ENCODE data around the gene CDKAL1. TPM values are rescaled to one million over a fixed set of nuclear protein-coding genes. Genes with fewer than 3 reads are reported as not detected.

CDKAL1 gene
- total and polyA plus RNA-seq, 3 experiments from 2014 or later, result 26.7 to 30.2 (median 29.6) TPM

DNA sequence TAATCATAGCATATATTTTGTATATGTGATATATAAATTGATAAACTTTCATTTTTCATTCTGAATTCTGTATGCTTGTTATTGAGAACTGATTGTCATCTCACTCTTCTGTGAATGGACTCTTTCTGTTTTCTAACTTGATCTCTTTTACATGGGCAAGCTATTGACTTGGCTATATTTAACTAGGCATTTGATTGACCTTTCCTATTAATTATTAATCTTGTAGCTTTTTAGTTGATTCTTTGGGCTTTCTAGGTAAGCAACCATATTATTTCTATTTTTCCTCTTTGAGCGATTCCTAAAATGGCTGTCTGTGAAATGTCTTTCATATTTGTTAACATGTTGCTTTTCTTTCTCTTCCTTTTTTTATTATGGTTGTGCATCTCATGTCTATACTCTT lies 347.1 kb downstream of the CDKAL1 start:
- peaks cover 23 to 85% (median 41%) of the 10 kb centered on the region in 3 donors for H3K36me3 Mint-ChIP-seq
- DNase-seq, result no peak
- POLR2A ChIA-PET, result no interaction called here
- H3K4me3 ChIP-seq (ENCODE audit: low read length), result no peak overlapping the region
- H3K9me3 Mint-ChIP-seq, result peaks cover 26 to 57% (median 45%) of the 10 kb centered on the region in 5 donors
- H3K27me3 ChIP-seq (ENCODE audit: insufficient read depth, low read length, poor library complexity, severe bottlenecking), result no peaks in the 10 kb centered on the region
- no peaks in the 10 kb centered on the region for H3K4me1 ChIP-seq (ENCODE audit: insufficient read depth, low read length)
- H3K27ac Mint-ChIP-seq, result no peak overlapping the region
- no peak overlapping the region for H3K4me3 Mint-ChIP-seq
- H3K9me3 ChIP-seq (ENCODE audit: low read length), result no peaks in the 10 kb centered on the region
- H3K4me1 Mint-ChIP-seq, result peaks cover 0 to 2% (median 0%) of the 10 kb centered on the region in 3 donors
- CTCF ChIA-PET, result no interaction called here
- no peak overlapping the region for H3K27ac ChIP-seq (ENCODE audit: low read depth, low read length)
- no peaks in the 10 kb centered on the region for H3K36me3 ChIP-seq (ENCODE audit: insufficient read depth, low read length)
- no peaks in the 10 kb centered on the region for H3K27me3 Mint-ChIP-seq

DNA sequence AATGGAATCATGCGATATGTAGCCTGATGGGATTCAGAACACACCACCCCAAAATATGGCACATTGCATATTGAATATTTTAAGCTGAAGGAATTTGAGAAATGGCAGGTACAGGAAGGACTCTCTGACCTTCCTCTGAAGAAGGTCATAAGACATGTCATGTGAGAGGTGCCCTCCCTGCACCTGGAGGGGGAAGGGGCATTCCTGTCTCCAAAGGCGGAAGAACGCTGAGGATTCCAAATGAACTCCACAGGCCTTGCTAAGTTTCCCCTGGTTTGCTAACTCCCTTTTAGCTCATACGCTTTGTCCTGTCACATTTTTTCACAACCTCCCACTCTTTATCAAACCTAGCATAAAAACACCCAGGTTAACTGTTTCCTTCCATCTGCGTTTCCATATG lies 347.8 kb downstream of the CDKAL1 start:
- DNase-seq, result no peak

DNA sequence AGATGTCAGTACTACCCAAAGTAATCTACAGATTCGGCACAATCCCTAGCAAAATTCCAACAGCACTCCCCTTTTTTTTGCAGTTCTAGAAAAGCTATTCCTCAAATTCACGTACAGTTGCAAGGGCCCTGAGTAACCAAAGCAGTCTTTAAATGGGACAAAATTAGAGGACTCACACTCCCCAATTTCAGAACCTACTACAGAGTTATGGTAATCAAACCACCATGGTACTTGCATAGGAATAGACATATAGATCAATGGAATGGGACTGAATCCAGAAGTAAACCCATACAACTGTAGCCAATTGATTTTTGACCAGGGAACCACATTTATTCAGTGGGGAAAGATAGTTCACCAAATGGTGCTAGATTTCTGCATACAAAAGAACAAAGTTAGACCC lies 350.8 kb downstream of the CDKAL1 start:
- DNase-seq, result no peak
- Histone ChIP-seq H3K9me3 (ENCODE audit: low read length) (no peaks in the 10 kb centered on the region), H3K27me3 (ENCODE audit: insufficient read depth, low read length, poor library complexity, severe bottlenecking) (no peaks in the 10 kb centered on the region), H3K36me3 (ENCODE audit: insufficient read depth, low read length) (no peaks in the 10 kb centered on the region), H3K4me1 (ENCODE audit: insufficient read depth, low read length) (no peaks in the 10 kb centered on the region), H3K4me3 (ENCODE audit: low read length) (no peak overlapping the region), H3K27ac (ENCODE audit: low read depth, low read length) (no peak overlapping the region)
- CTCF ChIA-PET, result no interaction called here
- Mint-ChIP-seq H3K36me3 (peaks cover 13 to 80% (median 36%) of the 10 kb centered on the region in 3 donors), H3K4me3 (no peak overlapping the region), H3K4me1 (peaks cover 0 to 2% (median 0%) of the 10 kb centered on the region in 3 donors), H3K9me3 (peaks cover 29 to 75% (median 54%) of the 10 kb centered on the region in 5 donors), H3K27ac (no peak overlapping the region), H3K27me3 (no peaks in the 10 kb centered on the region)
- POLR2A ChIA-PET, result no interaction called here

More for the DNA sequence above, 347.8 kb downstream of the CDKAL1 start:
- POLR2A ChIA-PET, result no interaction called here
- Histone ChIP-seq H3K9me3 (ENCODE audit: low read length) (no peaks in the 10 kb centered on the region), H3K4me3 (ENCODE audit: low read length) (no peak overlapping the region), H3K4me1 (ENCODE audit: insufficient read depth, low read length) (no peaks in the 10 kb centered on the region), H3K27me3 (ENCODE audit: insufficient read depth, low read length, poor library complexity, severe bottlenecking) (no peaks in the 10 kb centered on the region), H3K27ac (ENCODE audit: low read depth, low read length) (no peak overlapping the region), H3K36me3 (ENCODE audit: insufficient read depth, low read length) (no peaks in the 10 kb centered on the region)
- H3K4me3 Mint-ChIP-seq, result no peak overlapping the region
- peaks cover 26 to 62% (median 50%) of the 10 kb centered on the region in 5 donors for H3K9me3 Mint-ChIP-seq
- no peak overlapping the region for H3K27ac Mint-ChIP-seq
- CTCF ChIA-PET, result no interaction called here
- H3K4me1 Mint-ChIP-seq, result peaks cover 0 to under 1% (median 0%) of the 10 kb centered on the region in 3 donors
- peaks cover 23 to 88% (median 42%) of the 10 kb centered on the region in 3 donors for H3K36me3 Mint-ChIP-seq
- no peaks in the 10 kb centered on the region for H3K27me3 Mint-ChIP-seq

DNA sequence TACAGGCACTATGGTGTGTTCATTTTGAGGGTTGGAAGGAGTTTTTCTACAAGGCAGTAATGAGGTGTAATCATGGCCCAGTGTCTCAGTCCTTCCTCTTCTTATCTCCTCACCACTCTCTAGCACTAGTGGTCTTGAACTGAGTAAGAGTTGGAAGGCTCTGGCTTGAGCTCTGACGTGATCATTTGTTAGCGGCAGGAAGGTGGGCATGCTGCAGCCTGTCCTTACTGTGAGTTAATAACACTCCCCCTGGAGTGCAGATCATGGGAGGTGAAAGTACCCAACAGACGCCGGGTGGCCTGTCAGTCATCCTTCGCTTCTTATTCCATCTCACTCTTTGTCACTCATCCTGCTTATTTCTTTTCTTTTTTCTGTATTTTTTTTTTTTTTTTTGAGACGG lies 356.9 kb downstream of the CDKAL1 start:
- Mint-ChIP-seq H3K27me3 (no peaks in the 10 kb centered on the region), H3K4me1 (peaks cover 0 to 7% (median 5%) of the 10 kb centered on the region in 3 donors), H3K4me3 (no peak overlapping the region), H3K27ac (no peak overlapping the region), H3K36me3 (peaks cover 6 to 58% (median 14%) of the 10 kb centered on the region in 3 donors), H3K9me3 (peaks cover 9 to 34% (median 14%) of the 10 kb centered on the region in 5 donors)
- Histone ChIP-seq H3K27ac (ENCODE audit: low read depth, low read length) (no peak overlapping the region), H3K4me3 (ENCODE audit: low read length) (no peak overlapping the region), H3K27me3 (ENCODE audit: insufficient read depth, low read length, poor library complexity, severe bottlenecking) (no peaks in the 10 kb centered on the region), H3K4me1 (ENCODE audit: insufficient read depth, low read length) (no peaks in the 10 kb centered on the region), H3K9me3 (ENCODE audit: low read length) (no peaks in the 10 kb centered on the region), H3K36me3 (ENCODE audit: insufficient read depth, low read length) (no peaks in the 10 kb centered on the region)
- ChIA-PET POLR2A (no interaction called here), CTCF (no interaction called here)
- no peak for DNase-seq

DNA sequence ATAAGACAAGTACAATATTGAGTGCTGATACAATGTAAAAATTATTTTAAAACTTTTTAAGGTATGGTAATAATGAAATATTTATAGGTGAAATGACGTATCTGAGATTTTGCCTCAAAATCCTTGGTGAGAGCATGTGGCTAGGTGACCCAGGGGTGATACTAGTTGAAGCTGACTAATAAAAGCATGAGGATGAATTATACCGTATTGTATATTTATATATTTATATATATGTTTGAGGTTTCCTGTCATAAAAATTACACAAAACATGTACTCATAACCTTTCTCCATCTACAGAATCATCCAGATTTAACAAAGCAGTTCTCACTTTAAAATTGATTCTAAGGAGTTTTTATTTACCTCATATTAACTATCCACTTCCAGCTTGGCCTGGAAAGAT lies 358.1 kb downstream of the CDKAL1 start:
- ChIA-PET POLR2A (no interaction called here), CTCF (no interaction called here)
- H3K4me1 ChIP-seq (ENCODE audit: insufficient read depth, low read length), result no peaks in the 10 kb centered on the region
- Mint-ChIP-seq H3K4me1 (peaks cover 0 to 7% (median 5%) of the 10 kb centered on the region in 3 donors), H3K4me3 (no peak overlapping the region), H3K27ac (no peak overlapping the region), H3K36me3 (peaks cover 6 to 61% (median 17%) of the 10 kb centered on the region in 3 donors), H3K27me3 (no peaks in the 10 kb centered on the region), H3K9me3 (peaks cover 3 to 25% (median 8%) of the 10 kb centered on the region in 5 donors)
- DNase-seq, result no peak
- H3K4me3 ChIP-seq (ENCODE audit: low read length), result no peak overlapping the region
- no peaks in the 10 kb centered on the region for H3K9me3 ChIP-seq (ENCODE audit: low read length)
- no peak overlapping the region for H3K27ac ChIP-seq (ENCODE audit: low read depth, low read length)
- H3K36me3 ChIP-seq (ENCODE audit: insufficient read depth, low read length), result no peaks in the 10 kb centered on the region
- H3K27me3 ChIP-seq (ENCODE audit: insufficient read depth, low read length, poor library complexity, severe bottlenecking), result no peaks in the 10 kb centered on the region

DNA sequence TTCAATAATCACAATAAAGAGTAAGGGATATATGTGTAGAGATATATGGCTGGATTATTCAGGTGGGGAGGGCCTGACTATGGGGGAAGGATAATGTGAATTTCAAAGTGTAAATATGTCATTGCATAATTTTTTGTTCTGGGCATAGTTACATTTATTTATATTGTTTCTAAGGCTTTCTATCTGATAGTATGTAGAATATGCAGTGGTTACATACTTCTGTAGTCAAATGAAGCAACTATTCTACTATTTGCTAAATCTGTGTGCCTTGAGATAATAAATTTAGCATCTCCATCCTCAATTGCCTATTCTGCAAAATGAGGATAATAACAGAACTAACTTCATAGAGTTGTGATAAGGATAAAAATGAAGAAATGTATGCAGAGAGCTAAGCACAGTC lies 359.2 kb downstream of the CDKAL1 start:
- no peak overlapping the region for H3K4me3 Mint-ChIP-seq
- H3K27me3 Mint-ChIP-seq, result no peaks in the 10 kb centered on the region
- H3K36me3 Mint-ChIP-seq, result peaks cover 6 to 64% (median 18%) of the 10 kb centered on the region in 3 donors
- no peak for DNase-seq
- Histone ChIP-seq H3K27me3 (ENCODE audit: insufficient read depth, low read length, poor library complexity, severe bottlenecking) (no peaks in the 10 kb centered on the region), H3K4me3 (ENCODE audit: low read length) (no peak overlapping the region), H3K4me1 (ENCODE audit: insufficient read depth, low read length) (no peaks in the 10 kb centered on the region), H3K36me3 (ENCODE audit: insufficient read depth, low read length) (no peaks in the 10 kb centered on the region), H3K9me3 (ENCODE audit: low read length) (no peaks in the 10 kb centered on the region), H3K27ac (ENCODE audit: low read depth, low read length) (no peak overlapping the region)
- POLR2A ChIA-PET, result no interaction called here
- H3K4me1 Mint-ChIP-seq, result peaks cover 0 to 7% (median 5%) of the 10 kb centered on the region in 3 donors
- H3K9me3 Mint-ChIP-seq, result peaks cover 0 to 25% (median 4%) of the 10 kb centered on the region in 5 donors
- peak overlapping the region in 2 of 8 donors; percentile 32 to 58 for H3K27ac Mint-ChIP-seq
- CTCF ChIA-PET, result no interaction called here

DNA sequence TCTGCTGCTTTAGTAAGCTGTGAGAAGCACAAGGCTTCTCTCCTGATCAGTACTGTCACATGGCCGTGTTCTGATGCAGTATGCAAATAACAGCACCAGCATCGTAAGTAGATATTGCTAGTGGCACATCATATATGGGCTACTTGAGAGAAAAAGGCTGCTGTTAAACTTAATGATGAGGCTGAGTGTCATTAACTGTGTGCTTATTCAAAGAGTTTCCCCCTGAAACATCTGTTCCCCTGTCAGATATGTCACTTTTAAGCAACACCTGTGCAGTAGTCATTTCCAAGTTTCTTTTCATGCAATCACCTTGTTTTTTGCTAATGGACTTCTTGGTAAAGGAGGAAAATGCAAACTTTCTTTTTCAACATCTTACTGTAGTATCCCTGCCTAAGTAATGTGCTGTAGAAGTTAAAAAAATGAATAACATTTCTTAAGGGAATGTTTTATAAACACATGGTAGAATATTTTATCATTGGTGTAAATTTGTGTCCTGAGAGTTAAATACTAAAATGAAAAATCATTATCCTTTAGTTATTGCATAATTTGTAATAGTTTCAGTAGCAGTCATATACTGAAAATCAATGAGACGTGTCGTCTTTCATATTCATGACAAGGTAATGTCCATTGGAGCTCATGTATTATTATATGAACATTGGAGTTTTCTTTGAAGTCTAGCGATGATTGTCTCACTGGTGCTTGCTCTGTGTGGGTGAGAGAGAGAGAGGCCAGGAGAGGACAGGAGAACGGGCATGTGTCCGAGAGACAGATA lies 366.3 kb downstream of the CDKAL1 start:
- CTCF ChIA-PET, result no interaction called here
- Mint-ChIP-seq H3K9me3 (peaks cover 0 to 41% (median 13%) of the 10 kb centered on the region in 5 donors), H3K27me3 (no peaks in the 10 kb centered on the region), H3K4me3 (no peak overlapping the region), H3K4me1 (no peaks in the 10 kb centered on the region), H3K27ac (no peak overlapping the region), H3K36me3 (peaks cover 19 to 73% (median 28%) of the 10 kb centered on the region in 3 donors)
- Histone ChIP-seq H3K9me3 (ENCODE audit: low read length) (no peaks in the 10 kb centered on the region), H3K27ac (ENCODE audit: low read depth, low read length) (no peak overlapping the region), H3K27me3 (ENCODE audit: insufficient read depth, low read length, poor library complexity, severe bottlenecking) (no peaks in the 10 kb centered on the region), H3K36me3 (ENCODE audit: insufficient read depth, low read length) (no peaks in the 10 kb centered on the region), H3K4me3 (ENCODE audit: low read length) (no peak overlapping the region), H3K4me1 (ENCODE audit: insufficient read depth, low read length) (no peaks in the 10 kb centered on the region)
- DNase-seq, result no peak
- POLR2A ChIA-PET, result no interaction called here

DNA sequence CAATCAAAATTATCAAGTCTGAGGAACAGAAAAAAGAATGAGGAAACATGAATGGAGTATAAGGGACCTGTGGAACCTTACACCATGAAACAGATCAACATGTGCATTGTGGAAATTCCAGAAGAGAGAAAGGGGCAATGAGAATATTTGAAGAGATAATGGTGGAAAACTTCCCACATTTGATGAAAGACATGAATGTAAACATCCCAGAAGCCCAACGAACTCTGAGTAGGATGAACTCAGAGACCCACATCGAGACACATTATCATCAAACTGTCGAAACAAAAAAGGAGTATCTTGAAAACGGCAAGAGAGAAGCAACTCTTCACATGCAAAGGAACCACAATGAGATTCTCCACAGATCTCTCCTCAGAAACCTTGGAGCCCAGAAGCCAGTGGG lies 371.1 kb downstream of the CDKAL1 start:
- Histone ChIP-seq H3K27ac (ENCODE audit: low read depth, low read length) (no peak overlapping the region), H3K9me3 (ENCODE audit: low read length) (no peaks in the 10 kb centered on the region), H3K27me3 (ENCODE audit: insufficient read depth, low read length, poor library complexity, severe bottlenecking) (no peaks in the 10 kb centered on the region), H3K36me3 (ENCODE audit: insufficient read depth, low read length) (no peaks in the 10 kb centered on the region), H3K4me3 (ENCODE audit: low read length) (no peak overlapping the region), H3K4me1 (ENCODE audit: insufficient read depth, low read length) (no peaks in the 10 kb centered on the region)
- ChIA-PET POLR2A (no interaction called here), CTCF (no interaction called here)
- Mint-ChIP-seq H3K9me3 (peaks cover 0 to 35% (median 15%) of the 10 kb centered on the region in 5 donors), H3K27me3 (no peaks in the 10 kb centered on the region), H3K4me1 (no peaks in the 10 kb centered on the region), H3K36me3 (peaks cover 17 to 60% (median 28%) of the 10 kb centered on the region in 3 donors), H3K4me3 (no peak overlapping the region), H3K27ac (no peak overlapping the region)
- no peak for DNase-seq

Data from CD8-positive, alpha-beta memory T cell (primary cell).